ENCODE data around the gene MRPL39.

MRPL39 gene

DNA sequence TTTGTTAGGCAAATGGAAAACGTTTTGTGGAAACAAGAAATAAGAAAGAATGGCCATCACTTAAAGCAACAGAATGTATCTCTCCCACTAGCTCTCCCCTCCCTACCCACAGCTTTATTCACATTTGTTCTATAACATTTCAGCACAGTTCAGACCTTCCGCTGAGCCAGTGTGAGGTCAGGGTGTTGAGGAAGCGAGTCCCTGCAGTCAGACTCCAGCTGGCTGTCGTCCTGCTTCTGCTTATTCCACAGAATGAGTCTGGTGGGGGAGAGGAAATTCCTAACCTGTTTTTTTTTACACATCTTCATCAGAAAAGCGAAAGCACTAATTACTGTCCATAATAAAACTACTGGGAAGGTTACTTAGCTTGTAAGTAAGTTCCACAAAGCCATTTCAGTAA, 39.0 kb downstream of the MRPL39 start:
- DNase-seq (ENCODE audit: low spot score), result no peak

GRCh38 chr21:25567472-25567871, 39.8 kb downstream of the MRPL39 start:
- DNase-seq (ENCODE audit: low spot score), result no peak

DNA sequence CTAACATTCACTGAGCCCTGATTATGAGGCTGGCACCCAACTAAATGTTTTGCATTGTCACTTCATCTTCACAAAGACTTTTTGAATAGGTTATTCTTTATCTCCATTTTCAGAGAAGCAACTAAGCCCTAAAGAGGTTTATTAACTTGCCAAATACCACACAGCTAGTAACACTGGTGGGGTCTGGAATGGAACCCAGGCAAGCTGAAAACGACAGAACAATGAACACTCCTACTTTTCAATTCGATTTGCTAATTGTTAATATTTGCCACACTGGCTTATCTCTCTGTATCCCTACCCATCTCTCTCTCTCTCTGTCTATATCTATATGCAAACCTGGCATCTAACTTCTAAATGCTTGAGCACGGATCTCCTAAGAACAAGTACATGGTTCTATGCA, 40.6 kb downstream of the MRPL39 start:
- no peak for DNase-seq (ENCODE audit: low spot score)

- no peak for DNase-seq (ENCODE audit: low spot score)
Observed at GRCh38 chr21:25565272-25566211, 41.7 kb downstream of the MRPL39 start.

DNA sequence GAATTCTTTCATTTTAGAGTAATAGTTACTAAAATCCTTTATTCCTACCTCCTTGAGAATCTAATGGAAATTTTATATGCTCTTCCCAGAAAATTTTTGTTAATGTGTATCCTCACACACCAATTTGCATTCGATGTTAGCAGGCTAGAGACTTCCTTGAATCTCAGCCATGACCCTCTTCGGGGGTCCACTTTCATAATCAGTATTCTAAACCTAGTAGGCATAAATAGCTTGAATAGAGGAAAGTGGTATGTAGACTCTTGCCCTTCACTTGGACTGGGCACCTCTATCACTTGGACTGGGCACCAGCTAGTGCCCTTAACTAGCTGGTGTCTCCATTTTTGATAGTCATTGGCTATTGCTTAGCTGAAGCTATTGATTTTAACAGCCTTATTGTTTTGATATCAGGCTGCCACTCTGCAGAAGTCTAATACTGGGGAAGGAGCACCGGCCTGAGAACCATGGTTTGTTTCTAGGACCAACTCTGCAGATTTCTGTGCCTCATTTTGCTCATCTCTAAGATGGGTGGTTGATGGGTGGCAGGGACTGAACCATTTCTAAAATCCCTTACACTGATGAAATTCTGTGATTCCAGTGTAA, 42.8 kb downstream of the MRPL39 start:
- no peak for DNase-seq (ENCODE audit: low spot score)

GRCh38 chr21:25563361-25564116, 43.7 kb downstream of the MRPL39 start:
- DNase-seq (ENCODE audit: low spot score), result peak; percentile 25

GRCh38 chr21:25562660-25563059, 44.6 kb downstream of the MRPL39 start:
- no peak for DNase-seq (ENCODE audit: low spot score)

DNA sequence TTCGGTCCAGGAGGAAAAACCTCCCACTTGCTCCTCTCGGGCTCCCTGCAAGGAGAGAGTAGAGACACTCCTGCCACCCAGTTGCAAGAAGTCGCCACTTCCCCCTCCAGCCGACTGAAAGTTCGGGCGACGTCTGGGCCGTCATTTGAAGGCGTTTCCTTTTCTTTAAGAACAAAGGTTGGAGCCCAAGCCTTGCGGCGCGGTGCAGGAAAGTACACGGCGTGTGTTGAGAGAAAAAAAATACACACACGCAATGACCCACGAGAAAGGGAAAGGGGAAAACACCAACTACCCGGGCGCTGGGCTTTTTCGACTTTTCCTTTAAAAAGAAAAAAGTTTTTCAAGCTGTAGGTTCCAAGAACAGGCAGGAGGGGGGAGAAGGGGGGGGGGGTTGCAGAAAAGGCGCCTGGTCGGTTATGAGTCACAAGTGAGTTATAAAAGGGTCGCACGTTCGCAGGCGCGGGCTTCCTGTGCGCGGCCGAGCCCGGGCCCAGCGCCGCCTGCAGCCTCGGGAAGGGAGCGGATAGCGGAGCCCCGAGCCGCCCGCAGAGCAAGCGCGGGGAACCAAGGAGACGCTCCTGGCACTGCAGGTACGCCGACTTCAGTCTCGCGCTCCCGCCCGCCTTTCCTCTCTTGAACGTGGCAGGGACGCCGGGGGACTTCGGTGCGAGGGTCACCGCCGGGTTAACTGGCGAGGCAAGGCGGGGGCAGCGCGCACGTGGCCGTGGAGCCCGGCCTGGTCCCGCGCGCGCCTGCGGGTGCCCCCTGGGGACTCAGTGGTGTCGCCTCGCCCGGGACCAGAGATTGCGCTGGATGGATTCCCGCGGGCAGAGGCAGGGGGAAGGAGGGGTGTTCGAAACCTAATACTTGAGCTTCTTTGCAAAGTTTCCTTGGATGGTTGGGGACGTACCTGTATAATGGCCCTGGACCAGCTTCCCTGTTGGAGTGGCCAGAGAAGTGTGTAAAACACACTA, 45.3 kb downstream of the MRPL39 start:
- peak; percentile 55 for DNase-seq (ENCODE audit: low spot score)

- DNase-seq (ENCODE audit: low spot score), result no peak
Observed at GRCh38 chr21:25560891-25561290, 46.4 kb downstream of the MRPL39 start.

DNA sequence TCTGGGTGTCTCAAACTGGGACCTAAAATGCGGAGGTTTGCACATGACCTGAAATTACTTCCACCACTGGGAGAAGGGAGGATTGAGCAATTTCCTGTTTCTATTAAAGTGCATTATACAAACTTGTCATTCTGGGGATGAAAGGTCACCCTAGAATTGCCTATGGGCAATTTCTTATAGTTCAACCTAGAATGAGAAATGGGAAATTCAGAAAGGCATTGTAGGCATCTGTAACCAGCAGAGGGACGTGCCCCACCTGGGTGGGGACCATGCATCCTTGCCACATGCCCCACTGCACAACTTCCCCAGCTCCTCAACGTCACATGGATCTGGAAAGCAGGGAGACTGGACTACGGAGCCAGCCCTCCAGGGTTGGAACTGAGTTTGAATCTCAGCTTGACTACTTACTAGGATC, 47.0 kb downstream of the MRPL39 start:
- no peak for DNase-seq (ENCODE audit: low spot score)

DNA sequence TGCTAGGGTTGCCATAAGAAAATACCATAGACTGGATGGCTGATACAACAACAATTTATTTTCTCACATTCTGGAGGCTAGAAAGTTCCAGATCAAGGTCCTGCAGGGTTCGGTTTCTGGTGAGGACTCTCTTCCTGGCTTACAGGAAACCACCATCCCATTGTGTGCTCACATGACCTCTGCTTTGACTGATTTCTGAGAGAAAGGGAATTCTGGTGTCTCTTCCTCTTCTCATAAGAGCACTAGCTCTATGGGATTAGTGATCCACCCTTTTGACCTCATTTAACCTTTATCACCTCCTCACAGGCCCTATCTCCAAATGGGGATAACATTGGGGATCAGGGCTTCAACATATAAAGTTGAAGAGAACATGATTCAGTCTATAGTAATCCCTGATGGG, 47.5 kb downstream of the MRPL39 start:
- DNase-seq (ENCODE audit: low spot score), result no peak

- no peak for DNase-seq (ENCODE audit: low spot score)
Observed at GRCh38 chr21:25558123-25558522, 49.2 kb downstream of the MRPL39 start.

DNA sequence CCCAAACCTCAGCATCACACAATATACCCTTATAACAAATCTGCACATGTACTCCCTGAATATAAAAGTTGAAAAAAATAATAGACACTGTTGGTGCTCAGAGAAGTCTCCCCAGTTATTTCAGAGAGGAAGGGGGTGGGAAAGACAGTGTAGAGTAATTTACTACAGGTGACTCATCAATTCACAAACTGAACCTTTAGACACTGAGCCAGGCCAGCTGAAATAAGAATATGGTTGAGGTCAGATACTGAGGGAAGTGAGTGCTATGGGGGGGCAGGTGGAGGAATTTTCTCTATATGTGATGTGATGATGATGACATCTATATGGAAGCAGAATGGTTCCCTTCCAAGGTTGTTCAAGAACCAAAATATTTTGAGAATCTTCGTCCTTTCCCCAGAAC, 50.1 kb downstream of the MRPL39 start:
- DNase-seq (ENCODE audit: low spot score), result no peak

DNA sequence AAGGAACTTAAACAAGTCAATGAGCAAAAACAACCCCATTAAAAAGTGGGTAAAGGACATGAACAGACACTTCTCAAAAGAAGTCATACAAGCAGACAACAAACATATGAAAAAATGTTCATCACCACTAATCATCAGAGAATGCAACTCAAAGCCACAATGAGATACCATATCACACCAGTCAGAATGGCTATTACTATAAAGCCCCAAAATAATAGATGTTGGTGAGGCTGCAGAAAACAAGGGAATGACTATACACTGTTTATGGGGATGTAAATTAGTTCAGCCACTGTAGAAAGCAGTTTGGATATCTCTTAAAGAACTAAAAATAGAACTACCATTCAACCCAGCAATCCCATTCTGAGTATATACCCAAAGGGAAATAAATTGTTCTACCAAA, 51.2 kb downstream of the MRPL39 start:
- DNase-seq (ENCODE audit: low spot score), result no peak

- no peak for DNase-seq (ENCODE audit: low spot score)
Observed at GRCh38 chr21:25555492-25555891, 51.8 kb downstream of the MRPL39 start.

GRCh38 chr21:25552856-25553255, 54.4 kb downstream of the MRPL39 start:
- no peak for DNase-seq (ENCODE audit: low spot score)

DNA sequence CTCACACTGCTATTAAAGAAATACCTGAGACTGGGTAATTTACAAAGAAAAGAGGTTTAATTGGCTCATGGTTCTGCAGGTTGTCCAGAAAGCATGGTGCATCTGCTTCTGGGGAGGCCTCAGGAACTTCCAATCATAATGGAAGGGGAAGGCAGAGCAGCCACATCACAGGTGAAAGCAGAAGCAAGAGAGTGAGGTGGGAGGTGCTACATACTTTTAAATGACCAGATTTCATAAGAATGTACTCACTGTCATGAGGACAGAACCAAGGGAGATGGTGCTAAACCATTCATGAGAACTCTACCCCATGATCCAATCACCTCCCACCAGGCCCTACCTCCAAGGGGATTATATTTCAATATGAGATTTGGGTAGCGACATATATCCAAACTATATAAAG, 55.7 kb downstream of the MRPL39 start:
- no peak for DNase-seq (ENCODE audit: low spot score)

DNA sequence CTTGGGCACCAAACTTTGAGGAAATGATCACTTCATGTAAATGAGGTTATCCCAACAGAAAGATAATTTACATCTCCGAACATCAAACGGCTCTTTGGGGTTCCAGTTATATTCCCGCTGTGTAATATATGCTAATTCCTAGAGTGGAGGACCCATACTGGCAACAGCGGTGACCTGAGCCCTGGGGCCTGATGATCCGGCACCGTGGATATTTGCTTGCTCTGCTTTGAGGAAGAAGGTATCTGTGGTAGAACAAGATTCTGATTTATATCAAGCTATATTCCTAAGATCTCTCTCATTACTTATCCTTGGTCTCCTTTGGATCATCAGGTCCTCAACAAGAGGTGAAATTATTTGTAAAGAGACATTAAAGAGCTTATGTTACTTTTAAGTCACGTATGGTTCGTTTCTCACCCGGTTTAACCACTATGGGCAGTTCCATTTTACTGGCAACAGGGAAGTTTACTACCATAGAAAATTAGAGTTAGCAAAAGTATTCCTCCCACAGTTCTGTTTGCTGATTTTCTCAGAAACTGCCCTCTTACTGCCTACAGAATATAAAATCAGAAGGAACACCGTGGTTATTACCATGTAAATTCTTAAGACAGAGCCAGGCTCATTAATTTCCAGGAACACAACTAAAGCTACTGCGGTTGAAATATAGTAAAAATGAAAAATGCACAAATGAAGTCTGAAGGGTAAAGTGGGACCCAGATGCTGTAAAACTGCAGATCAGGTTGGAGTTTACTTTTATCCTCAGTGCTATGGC, 56.7 kb downstream of the MRPL39 start:
- no peak for DNase-seq (ENCODE audit: low spot score)

DNA sequence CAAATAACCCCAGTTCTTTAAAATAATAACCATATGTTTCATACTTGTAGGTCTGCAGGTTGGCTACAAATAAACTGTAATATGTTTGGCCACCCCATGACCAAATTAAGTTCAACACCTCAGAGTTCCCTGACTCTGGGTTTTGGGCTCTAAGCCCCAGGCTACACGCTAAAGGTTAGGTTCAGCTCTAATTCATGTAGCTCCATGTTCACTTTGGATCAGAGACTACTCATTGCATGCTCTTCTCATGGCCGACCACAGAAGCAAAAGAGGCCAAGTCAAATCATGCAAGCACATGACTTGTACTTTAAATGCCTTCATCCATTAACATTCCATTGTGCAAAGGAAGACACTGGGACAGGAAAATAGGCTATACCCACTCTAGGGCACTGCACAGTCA, 66.2 kb downstream of the MRPL39 start:
- no peak for DNase-seq (ENCODE audit: low spot score)

DNA sequence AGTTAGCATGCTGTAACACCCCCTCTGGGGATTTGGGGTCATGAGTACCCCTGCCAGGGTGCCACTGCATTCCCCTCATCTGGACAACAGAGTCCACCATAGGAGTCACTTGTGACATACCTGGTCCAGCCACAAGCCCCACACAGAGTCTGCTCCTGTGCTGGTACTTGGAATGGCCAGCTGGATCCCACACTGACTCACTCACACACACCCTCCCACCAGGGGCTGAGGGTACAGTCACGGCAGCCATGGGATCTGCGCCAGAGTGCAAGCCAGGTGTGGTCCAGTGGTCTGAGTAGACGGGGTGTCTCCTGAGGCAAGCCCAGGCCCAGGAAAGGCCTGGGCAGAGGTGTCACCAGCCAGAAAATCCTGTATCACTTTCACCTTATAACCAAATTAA, 67.7 kb downstream of the MRPL39 start:
- DNase-seq (ENCODE audit: low spot score), result no peak

DNA sequence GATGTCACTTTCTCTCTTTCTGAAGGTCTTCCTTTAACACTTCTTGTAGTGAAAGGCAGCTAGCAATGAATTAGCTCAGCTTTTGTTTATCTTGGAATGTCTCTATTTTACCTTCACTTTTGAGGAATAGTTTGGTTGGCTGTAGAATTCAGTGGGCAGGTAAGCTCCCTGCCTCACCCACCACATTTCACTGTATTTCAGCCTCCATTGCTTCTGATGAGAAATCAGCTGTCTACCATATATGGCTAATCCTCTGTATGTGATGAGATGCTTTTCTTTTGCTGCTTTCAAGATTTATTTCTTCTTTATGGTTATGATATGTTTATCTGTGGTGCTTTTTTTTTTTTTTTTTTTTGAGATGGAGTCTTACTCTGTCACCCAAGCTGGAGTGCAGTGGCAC, 70.1 kb downstream of the MRPL39 start:
- DNase-seq (ENCODE audit: low spot score), result no peak
